GM12878 (cell line): ENCODE results near the gene JAG1. TPM values are rescaled to one million over a fixed set of nuclear protein-coding genes. Genes with fewer than 3 reads are reported as not detected.

Experiments used
- CBX3 ChIP-seq: fragments of 200-600 bp; sonication (generic); IDR thresholded peaks from 2 replicates; pipeline ENCODE4 v1.6.1; 2016; ENCODE audit warnings: low read depth, borderline replicate concordance
- RAD21 ChIP-seq: IDR thresholded peaks from 2 replicates; pipeline ENCODE4 v1.6.1; 2011; ENCODE audit warnings: mild to moderate bottlenecking, low read depth, low read length, moderate library complexity; ENCODE audit not compliant: insufficient read depth
- RAD51 ChIP-seq: fragments of 450-650 bp; IDR thresholded peaks from 2 replicates; pipeline ENCODE4 v1.6.1; 2016; ENCODE audit warnings: moderate library complexity, mild to moderate bottlenecking, inconsistent platforms
- RFX5 ChIP-seq: IDR thresholded peaks from 2 replicates; pipeline ENCODE4 v1.6.1; 2011; ENCODE audit warnings: low read depth, low read length, improper control_type of control experiment
- polyA plus RNA-seq, 11 experiments: library from polyadenylated mRNA; depleted of rRNA in 4 of 11; unstranded in 6 of 11; stranded (reverse) in 5 of 11; fragments of >200 nt; fragmentation: Nextera tagmentation in 4 of 11; fragmentation: Illumina TruSeq in 1 of 11; extraction: Ambion mirVana in 4 of 11; extraction: Trizol in 1 of 11; gene quantifications; 1 replicate in 1 of 11; 2 replicates in 10 of 11; pipeline versions ENCODE4 v1.2.1 to v1.2.3, GENCODE V29; 2011 to 2016; ENCODE audit warnings: inconsistent platforms in 2 of 11, missing spikeins in 2 of 11, low read depth in 1 of 11
- total RNA-seq, 4 experiments: library from RNA; depleted of rRNA in 3 of 4; stranded (reverse); fragments of >200 nt in 3 of 4; fragmentation: Illumina TruSeq in 1 of 4; extraction: Trizol in 1 of 4; gene quantifications; 2 replicates each; pipeline versions ENCODE4 v1.2.1 to v1.2.3, GENCODE V29; 2013 to 2021
- TF ChIP-seq, protein P1 (sequence below): fragments of 450-650 bp; IDR thresholded peaks from 2 replicates; pipeline ENCODE4 v1.6.1; 2017; ENCODE audit warnings: mild to moderate bottlenecking
- TF ChIP-seq, protein P2 (sequence below): fragments of 150-350 bp; IDR thresholded peaks from 2 replicates; pipeline ENCODE4 v1.6.1; 2016; ENCODE audit warnings: low read depth, low read length
- TF ChIP-seq, protein P3 (sequence below): fragments of 450-650 bp; IDR thresholded peaks from 2 replicates; pipeline ENCODE4 v1.6.1; 2017; ENCODE audit warnings: borderline replicate concordance
- TF ChIP-seq, protein P4 (sequence below): fragments of 450-650 bp; IDR thresholded peaks from 2 replicates; pipeline ENCODE4 v1.6.1; 2014; ENCODE audit warnings: mild to moderate bottlenecking
- TF ChIP-seq, protein P5 (sequence below): IDR thresholded peaks from 2 replicates; pipeline ENCODE4 v1.6.1; 2011; ENCODE audit warnings: low read depth, mild to moderate bottlenecking, low read length, moderate library complexity, borderline replicate concordance; ENCODE audit errors: extremely low read depth
- TF ChIP-seq, protein P6 (sequence below): fragments of 450-650 bp; conservative IDR thresholded peaks from 2 replicates; pipeline ENCODE4 v1.6.1; 2017; ENCODE audit warnings: mild to moderate bottlenecking, moderate library complexity

Gene JAG1
- total and polyA plus RNA-seq, 10 of the 15 experiments (the other 5 are each of a cell fraction or from before 2014, with no cell fraction given), result 0.66 to 6.9 (median 1.8) TPM

DNA sequence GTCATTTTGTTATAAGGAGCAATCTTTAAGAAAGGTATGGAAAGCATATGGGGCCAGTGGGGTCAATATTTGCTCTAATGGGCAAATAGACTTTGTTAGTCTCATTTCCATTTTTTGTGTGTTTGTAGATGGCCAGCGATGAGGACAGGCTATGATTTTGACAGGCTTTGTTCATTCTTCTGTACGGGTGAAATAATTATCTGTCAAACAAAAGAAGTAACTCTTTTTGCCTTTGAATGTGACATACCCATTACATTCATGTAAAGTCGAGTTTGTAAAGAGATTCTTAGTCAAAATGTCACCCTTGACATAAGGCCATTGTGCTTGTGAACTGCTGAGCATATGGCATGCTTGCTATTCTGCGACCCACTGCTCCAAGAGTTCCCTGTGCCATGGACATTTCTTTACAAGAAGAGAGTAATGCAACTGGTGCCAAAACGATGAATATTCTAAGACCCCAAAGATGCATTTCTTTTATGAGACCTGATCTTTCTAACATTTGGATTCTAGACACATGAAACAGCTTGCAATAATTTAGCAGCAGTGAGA is 38.2 kb upstream of the JAG1 start (continued):
- TF ChIP-seq CBX3, result no peak
- TF ChIP-seq RAD21, result no peak
- TF ChIP-seq, protein P1, sequence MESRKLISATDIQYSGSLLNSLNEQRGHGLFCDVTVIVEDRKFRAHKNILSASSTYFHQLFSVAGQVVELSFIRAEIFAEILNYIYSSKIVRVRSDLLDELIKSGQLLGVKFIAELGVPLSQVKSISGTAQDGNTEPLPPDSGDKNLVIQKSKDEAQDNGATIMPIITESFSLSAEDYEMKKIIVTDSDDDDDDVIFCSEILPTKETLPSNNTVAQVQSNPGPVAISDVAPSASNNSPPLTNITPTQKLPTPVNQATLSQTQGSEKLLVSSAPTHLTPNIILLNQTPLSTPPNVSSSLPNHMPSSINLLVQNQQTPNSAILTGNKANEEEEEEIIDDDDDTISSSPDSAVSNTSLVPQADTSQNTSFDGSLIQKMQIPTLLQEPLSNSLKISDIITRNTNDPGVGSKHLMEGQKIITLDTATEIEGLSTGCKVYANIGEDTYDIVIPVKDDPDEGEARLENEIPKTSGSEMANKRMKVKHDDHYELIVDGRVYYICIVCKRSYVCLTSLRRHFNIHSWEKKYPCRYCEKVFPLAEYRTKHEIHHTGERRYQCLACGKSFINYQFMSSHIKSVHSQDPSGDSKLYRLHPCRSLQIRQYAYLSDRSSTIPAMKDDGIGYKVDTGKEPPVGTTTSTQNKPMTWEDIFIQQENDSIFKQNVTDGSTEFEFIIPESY, result no peak
- TF ChIP-seq RAD51, result no peak
- TF ChIP-seq, protein P2, sequence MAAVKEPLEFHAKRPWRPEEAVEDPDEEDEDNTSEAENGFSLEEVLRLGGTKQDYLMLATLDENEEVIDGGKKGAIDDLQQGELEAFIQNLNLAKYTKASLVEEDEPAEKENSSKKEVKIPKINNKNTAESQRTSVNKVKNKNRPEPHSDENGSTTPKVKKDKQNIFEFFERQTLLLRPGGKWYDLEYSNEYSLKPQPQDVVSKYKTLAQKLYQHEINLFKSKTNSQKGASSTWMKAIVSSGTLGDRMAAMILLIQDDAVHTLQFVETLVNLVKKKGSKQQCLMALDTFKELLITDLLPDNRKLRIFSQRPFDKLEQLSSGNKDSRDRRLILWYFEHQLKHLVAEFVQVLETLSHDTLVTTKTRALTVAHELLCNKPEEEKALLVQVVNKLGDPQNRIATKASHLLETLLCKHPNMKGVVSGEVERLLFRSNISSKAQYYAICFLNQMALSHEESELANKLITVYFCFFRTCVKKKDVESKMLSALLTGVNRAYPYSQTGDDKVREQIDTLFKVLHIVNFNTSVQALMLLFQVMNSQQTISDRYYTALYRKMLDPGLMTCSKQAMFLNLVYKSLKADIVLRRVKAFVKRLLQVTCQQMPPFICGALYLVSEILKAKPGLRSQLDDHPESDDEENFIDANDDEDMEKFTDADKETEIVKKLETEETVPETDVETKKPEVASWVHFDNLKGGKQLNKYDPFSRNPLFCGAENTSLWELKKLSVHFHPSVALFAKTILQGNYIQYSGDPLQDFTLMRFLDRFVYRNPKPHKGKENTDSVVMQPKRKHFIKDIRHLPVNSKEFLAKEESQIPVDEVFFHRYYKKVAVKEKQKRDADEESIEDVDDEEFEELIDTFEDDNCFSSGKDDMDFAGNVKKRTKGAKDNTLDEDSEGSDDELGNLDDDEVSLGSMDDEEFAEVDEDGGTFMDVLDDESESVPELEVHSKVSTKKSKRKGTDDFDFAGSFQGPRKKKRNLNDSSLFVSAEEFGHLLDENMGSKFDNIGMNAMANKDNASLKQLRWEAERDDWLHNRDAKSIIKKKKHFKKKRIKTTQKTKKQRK, result no peak
- TF ChIP-seq, protein P3, sequence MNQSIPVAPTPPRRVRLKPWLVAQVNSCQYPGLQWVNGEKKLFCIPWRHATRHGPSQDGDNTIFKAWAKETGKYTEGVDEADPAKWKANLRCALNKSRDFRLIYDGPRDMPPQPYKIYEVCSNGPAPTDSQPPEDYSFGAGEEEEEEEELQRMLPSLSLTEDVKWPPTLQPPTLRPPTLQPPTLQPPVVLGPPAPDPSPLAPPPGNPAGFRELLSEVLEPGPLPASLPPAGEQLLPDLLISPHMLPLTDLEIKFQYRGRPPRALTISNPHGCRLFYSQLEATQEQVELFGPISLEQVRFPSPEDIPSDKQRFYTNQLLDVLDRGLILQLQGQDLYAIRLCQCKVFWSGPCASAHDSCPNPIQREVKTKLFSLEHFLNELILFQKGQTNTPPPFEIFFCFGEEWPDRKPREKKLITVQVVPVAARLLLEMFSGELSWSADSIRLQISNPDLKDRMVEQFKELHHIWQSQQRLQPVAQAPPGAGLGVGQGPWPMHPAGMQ, result no peak
- no peak for TF ChIP-seq RFX5
- TF ChIP-seq, protein P4, sequence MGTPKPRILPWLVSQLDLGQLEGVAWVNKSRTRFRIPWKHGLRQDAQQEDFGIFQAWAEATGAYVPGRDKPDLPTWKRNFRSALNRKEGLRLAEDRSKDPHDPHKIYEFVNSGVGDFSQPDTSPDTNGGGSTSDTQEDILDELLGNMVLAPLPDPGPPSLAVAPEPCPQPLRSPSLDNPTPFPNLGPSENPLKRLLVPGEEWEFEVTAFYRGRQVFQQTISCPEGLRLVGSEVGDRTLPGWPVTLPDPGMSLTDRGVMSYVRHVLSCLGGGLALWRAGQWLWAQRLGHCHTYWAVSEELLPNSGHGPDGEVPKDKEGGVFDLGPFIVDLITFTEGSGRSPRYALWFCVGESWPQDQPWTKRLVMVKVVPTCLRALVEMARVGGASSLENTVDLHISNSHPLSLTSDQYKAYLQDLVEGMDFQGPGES, result no peak
- TF ChIP-seq, protein P5, sequence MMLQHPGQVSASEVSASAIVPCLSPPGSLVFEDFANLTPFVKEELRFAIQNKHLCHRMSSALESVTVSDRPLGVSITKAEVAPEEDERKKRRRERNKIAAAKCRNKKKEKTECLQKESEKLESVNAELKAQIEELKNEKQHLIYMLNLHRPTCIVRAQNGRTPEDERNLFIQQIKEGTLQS, result no peak
- TF ChIP-seq, protein P6, sequence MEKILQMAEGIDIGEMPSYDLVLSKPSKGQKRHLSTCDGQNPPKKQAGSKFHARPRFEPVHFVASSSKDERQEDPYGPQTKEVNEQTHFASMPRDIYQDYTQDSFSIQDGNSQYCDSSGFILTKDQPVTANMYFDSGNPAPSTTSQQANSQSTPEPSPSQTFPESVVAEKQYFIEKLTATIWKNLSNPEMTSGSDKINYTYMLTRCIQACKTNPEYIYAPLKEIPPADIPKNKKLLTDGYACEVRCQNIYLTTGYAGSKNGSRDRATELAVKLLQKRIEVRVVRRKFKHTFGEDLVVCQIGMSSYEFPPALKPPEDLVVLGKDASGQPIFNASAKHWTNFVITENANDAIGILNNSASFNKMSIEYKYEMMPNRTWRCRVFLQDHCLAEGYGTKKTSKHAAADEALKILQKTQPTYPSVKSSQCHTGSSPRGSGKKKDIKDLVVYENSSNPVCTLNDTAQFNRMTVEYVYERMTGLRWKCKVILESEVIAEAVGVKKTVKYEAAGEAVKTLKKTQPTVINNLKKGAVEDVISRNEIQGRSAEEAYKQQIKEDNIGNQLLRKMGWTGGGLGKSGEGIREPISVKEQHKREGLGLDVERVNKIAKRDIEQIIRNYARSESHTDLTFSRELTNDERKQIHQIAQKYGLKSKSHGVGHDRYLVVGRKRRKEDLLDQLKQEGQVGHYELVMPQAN, result no peak
